Measurements from ENCODE around the gene PCNX2.

- TF ChIP-seq CTCF (IDR thresholded peaks at IDR 0.05): no peak
- no peak for TF ChIP-seq ZFX (IDR thresholded peaks at IDR 0.05; ENCODE audit: borderline replicate concordance)
Observed at GRCh38 chr1:233215135-233215760, 80.3 kb downstream of the PCNX2 start.

Measured in 22Rv1 (cell line).